Measurements from ENCODE around the gene IL3.

DNA sequence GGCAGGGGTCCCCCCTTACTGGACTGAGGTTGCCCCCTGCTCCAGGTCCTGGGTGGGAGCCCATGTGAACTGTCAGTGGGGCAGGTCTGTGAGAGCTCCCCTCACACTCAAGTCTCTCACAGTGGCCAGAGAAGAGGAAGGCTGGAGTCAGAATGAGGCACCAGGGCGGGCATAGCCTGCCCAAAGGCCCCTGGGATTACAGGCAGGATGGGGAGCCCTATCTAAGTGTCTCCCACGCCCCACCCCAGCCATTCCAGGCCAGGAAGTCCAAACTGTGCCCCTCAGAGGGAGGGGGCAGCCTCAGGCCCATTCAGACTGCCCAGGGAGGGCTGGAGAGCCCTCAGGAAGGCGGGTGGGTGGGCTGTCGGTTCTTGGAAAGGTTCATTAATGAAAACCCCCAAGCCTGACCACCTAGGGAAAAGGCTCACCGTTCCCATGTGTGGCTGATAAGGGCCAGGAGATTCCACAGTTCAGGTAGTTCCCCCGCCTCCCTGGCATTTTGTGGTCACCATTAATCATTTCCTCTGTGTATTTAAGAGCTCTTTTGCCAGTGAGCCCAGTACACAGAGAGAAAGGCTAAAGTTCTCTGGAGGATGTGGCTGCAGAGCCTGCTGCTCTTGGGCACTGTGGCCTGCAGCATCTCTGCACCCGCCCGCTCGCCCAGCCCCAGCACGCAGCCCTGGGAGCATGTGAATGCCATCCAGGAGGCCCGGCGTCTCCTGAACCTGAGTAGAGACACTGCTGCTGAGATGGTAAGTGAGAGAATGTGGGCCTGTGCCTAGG, 13.0 kb downstream of the IL3 start, which contains the start of gene CSF2:
- TF ChIP-seq CTCF (IDR thresholded peaks at IDR 0.05 in 4 of 5, conservative IDR thresholded peaks at IDR 0.05 in 1 of 5) = no peak
- TF ChIP-seq POLR2A (IDR thresholded peaks at IDR 0.05) = no peak

Measured in gastrocnemius medialis (tissue), 4 donors.